Stimulated activated CD8-positive, alpha-beta memory T cell treated with anti-CD3 and anti-CD28 coated beads, Interleukin-7, amount 100 ng/mL, for 24 hours (primary cell): ENCODE data around the gene GSDME.

Experiments
- DNase-seq: peaks from one replicate; pipeline ENCODE4 v3.0.0-alpha.2; 2020; ENCODE audit warnings: low read depth

Gene GSDME

DNA sequence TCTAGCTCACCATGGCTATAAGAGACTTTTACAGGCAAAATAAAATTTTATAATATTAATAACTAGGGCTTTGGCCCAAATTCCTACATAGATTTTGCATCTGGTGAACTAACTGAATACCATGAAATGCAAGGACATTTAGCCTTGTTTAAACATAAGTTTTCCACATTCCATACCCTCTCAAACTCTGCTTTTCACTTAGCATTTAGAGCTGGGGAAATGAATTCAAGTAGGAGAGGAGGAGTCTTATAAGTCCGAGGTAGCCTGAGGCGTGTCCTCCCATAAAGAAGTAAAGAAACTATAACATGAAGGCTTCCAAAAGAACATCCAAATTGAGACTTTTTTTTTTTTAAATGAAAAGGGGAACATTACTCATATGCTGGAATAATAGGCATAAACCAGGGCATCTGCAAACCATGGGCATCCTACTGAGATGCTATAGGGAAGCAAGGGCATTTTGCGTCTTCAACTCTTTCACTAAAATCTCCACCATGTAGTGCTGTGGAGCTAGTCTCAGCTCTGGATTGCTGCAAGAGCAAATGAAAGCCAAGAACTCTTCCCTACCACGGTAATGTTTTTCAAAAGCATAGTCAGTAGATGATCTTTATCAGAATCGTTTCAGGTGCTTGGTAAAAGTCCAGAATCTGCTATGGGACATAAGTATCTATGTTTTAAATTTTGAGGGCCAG lies 104.9 kb downstream of the GSDME start:
- DNase-seq = no peak
